Measurements from ENCODE around the gene FAM216B. TPM values are rescaled to one million over a fixed set of nuclear protein-coding genes. Genes with fewer than 3 reads are reported as not detected.

FAM216B gene
- total RNA-seq (not detected), polyA plus RNA-seq (not detected)

DNA sequence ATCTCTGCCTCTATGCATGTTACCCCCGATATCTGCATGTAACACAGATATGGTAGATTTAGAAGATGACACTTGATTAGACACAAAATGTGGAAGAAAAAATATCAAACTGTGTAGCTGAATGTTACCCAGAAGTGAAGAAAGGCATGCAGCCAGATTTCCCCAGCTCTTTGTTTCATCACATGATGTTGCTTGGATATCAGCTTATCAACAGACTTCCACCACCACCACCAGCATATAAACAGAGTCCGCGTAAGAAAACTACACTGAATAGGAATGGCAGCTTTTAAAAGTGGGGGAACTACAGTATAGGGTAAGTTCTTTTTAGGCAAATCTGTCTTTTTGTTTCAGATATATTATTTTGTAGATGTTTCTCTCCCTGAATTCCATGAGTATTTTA lies at the start of gene FAM216B:
FAM216B (plus strand) TSS at position 233 of the 400 bp plus-strand sequence. CDS start 2,484 bp downstream, outside the sequence.
- H3K27me3 Mint-ChIP-seq = peaks cover 3 to 25% of the 10 kb centered on the region in 2 donors
- H3K4me1 Mint-ChIP-seq = no peaks in the 10 kb centered on the region

DNA sequence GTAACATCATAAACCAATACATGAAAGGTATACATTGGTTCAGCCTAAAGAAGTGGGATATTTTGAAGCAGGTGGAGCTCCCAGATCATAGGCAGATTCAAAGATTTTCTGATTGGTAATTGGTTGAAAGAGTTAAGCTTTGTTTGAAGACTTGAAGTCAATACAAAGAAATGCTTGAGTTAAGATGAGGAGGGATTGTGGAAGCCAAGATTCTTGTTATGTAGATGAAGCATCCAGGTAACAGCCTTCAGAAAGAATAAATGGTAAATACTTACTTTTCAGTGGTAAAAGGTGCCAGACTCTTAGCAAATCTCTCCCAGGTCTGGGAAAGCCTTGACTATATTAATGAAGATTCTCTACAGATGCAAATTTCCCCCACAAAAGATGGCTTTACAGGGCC lies 49.3 kb upstream of the FAM216B start:
- no peak overlapping the region for H3K27ac Mint-ChIP-seq
- H3K27me3 ChIP-seq (ENCODE audit: insufficient read depth, low read length, poor library complexity, severe bottlenecking) = no peaks in the 10 kb centered on the region
- DNase-seq = no peak
- H3K4me3 ChIP-seq (ENCODE audit: low read length) = no peak overlapping the region
- POLR2A ChIA-PET = no interaction called here
- H3K4me3 Mint-ChIP-seq = no peak overlapping the region
- H3K4me1 ChIP-seq (ENCODE audit: insufficient read depth, low read length) = no peaks in the 10 kb centered on the region
- H3K9me3 Mint-ChIP-seq = no peaks in the 10 kb centered on the region
- no peaks in the 10 kb centered on the region for H3K36me3 Mint-ChIP-seq
- CTCF ChIA-PET = no interaction called here
- no peaks in the 10 kb centered on the region for H3K9me3 ChIP-seq (ENCODE audit: low read length)
- no peaks in the 10 kb centered on the region for H3K4me1 Mint-ChIP-seq
- H3K36me3 ChIP-seq (ENCODE audit: insufficient read depth, low read length) = no peaks in the 10 kb centered on the region
- H3K27ac ChIP-seq (ENCODE audit: low read depth, low read length) = no peak overlapping the region
- peaks cover 6% of the 10 kb centered on the region in 2 donors for H3K27me3 Mint-ChIP-seq

More for the DNA sequence above, at the start of gene FAM216B:
- ChIA-PET POLR2A (no interaction called here), CTCF (no interaction called here)
- Histone ChIP-seq H3K27me3 (ENCODE audit: insufficient read depth, low read length, poor library complexity, severe bottlenecking) (no peaks in the 10 kb centered on the region), H3K4me1 (ENCODE audit: insufficient read depth, low read length) (no peaks in the 10 kb centered on the region), H3K27ac (ENCODE audit: low read depth, low read length) (no peak within 1 kb of the TSS), H3K4me3 (ENCODE audit: low read length) (no peak within 1 kb of the TSS), H3K9me3 (ENCODE audit: low read length) (no peaks in the 10 kb centered on the region), H3K36me3 (ENCODE audit: insufficient read depth, low read length) (no peaks in the 10 kb centered on the region)
- H3K36me3 Mint-ChIP-seq = no peaks in the 10 kb centered on the region
- peaks cover 0 to 5% (median 0%) of the 10 kb centered on the region in 5 donors for H3K9me3 Mint-ChIP-seq
- H3K27ac Mint-ChIP-seq = no peak within 1 kb of the TSS
- no peak for DNase-seq
- no peak within 1 kb of the TSS for H3K4me3 Mint-ChIP-seq

DNA sequence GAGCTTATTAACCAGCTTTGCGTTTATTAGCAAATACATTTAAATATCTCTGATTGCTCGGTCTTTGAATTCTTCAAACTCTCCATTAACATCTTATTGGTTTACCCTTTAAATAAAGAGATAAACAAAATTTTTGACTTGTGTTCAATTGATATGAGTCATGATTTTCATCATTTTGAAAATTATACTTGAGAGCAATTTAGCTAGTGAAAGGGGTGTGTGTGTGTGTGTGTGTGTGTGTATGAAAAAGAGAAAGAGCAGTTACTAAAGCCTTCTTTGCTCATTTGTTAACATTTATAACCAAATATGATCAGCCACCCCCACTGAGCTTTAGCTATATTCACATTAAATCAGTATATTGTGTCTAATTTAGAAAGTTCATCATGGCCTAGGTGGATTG lies 48.3 kb upstream of the FAM216B start:
- H3K27me3 Mint-ChIP-seq = peaks cover 6 to 9% of the 10 kb centered on the region in 2 donors
- Histone ChIP-seq H3K4me3 (ENCODE audit: low read length) (no peak overlapping the region), H3K36me3 (ENCODE audit: insufficient read depth, low read length) (no peaks in the 10 kb centered on the region), H3K4me1 (ENCODE audit: insufficient read depth, low read length) (no peaks in the 10 kb centered on the region), H3K27ac (ENCODE audit: low read depth, low read length) (no peak overlapping the region), H3K27me3 (ENCODE audit: insufficient read depth, low read length, poor library complexity, severe bottlenecking) (no peaks in the 10 kb centered on the region), H3K9me3 (ENCODE audit: low read length) (no peaks in the 10 kb centered on the region)
- POLR2A ChIA-PET = no interaction called here
- H3K9me3 Mint-ChIP-seq = no peaks in the 10 kb centered on the region
- H3K36me3 Mint-ChIP-seq = no peaks in the 10 kb centered on the region
- no peak overlapping the region for H3K27ac Mint-ChIP-seq
- no peak for DNase-seq
- H3K4me1 Mint-ChIP-seq = no peaks in the 10 kb centered on the region
- CTCF ChIA-PET = no interaction called here
- no peak overlapping the region for H3K4me3 Mint-ChIP-seq

DNA sequence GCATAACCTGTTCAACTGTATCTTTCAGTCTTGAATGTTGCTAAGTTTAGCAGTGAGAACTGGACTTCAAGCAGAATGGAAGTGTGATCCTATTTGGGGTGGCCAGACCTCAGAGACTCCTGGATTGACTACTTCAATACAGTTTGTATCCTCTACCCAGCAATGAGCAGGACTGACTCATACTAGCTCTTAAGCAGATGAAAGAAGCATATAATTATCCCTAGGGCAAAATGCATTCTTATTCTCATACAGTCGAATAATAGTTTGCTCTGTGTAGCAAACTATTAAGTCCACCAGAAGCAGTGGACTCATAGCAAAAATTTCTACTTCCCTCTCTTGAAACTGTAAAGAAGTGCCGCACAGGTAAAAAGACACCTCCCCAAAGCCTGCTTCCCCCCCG lies 46.4 kb upstream of the FAM216B start:
- no peak overlapping the region for H3K27ac ChIP-seq (ENCODE audit: low read depth, low read length)
- DNase-seq = no peak
- Mint-ChIP-seq H3K27ac (no peak overlapping the region), H3K9me3 (peaks cover 0 to 5% (median 0%) of the 10 kb centered on the region in 5 donors), H3K36me3 (no peaks in the 10 kb centered on the region), H3K4me1 (no peaks in the 10 kb centered on the region), H3K27me3 (peaks cover 5 to 11% of the 10 kb centered on the region in 2 donors), H3K4me3 (no peak overlapping the region)
- CTCF ChIA-PET = no interaction called here
- no peaks in the 10 kb centered on the region for H3K27me3 ChIP-seq (ENCODE audit: insufficient read depth, low read length, poor library complexity, severe bottlenecking)
- no peak overlapping the region for H3K4me3 ChIP-seq (ENCODE audit: low read length)
- no peaks in the 10 kb centered on the region for H3K36me3 ChIP-seq (ENCODE audit: insufficient read depth, low read length)
- no peaks in the 10 kb centered on the region for H3K9me3 ChIP-seq (ENCODE audit: low read length)
- POLR2A ChIA-PET = no interaction called here
- no peaks in the 10 kb centered on the region for H3K4me1 ChIP-seq (ENCODE audit: insufficient read depth, low read length)

DNA sequence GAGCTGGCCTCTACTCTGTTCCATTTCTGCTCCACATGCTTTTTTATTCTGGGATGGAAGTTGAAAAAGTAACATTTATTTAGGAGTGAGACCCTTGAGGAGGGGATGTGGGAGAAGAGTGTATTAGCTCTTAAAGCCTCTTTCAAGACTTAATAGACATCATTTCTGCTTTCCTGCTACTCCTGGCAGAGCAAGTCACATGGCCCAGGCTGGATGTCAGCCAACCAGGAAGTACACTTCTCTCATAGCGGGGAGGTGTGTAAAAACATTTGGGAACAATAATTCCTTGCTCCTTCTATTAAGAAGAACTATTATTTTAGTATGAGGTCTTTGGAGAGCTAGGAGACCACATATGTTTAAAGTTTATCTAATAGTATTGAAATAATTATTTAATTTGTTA lies 40.6 kb upstream of the FAM216B start:
- no peaks in the 10 kb centered on the region for H3K4me1 Mint-ChIP-seq
- H3K4me3 ChIP-seq (ENCODE audit: low read length) = no peak overlapping the region
- no peaks in the 10 kb centered on the region for H3K36me3 Mint-ChIP-seq
- ChIA-PET CTCF (no interaction called here), POLR2A (no interaction called here)
- H3K27me3 ChIP-seq (ENCODE audit: insufficient read depth, low read length, poor library complexity, severe bottlenecking) = no peaks in the 10 kb centered on the region
- peaks cover 0 to 5% (median 0%) of the 10 kb centered on the region in 5 donors for H3K9me3 Mint-ChIP-seq
- peaks cover 16 to 30% of the 10 kb centered on the region in 2 donors for H3K27me3 Mint-ChIP-seq
- no peak overlapping the region for H3K27ac ChIP-seq (ENCODE audit: low read depth, low read length)
- no peaks in the 10 kb centered on the region for H3K36me3 ChIP-seq (ENCODE audit: insufficient read depth, low read length)
- no peak overlapping the region for H3K4me3 Mint-ChIP-seq
- H3K9me3 ChIP-seq (ENCODE audit: low read length) = no peaks in the 10 kb centered on the region
- no peak for DNase-seq
- H3K4me1 ChIP-seq (ENCODE audit: insufficient read depth, low read length) = no peaks in the 10 kb centered on the region
- H3K27ac Mint-ChIP-seq = no peak overlapping the region

DNA sequence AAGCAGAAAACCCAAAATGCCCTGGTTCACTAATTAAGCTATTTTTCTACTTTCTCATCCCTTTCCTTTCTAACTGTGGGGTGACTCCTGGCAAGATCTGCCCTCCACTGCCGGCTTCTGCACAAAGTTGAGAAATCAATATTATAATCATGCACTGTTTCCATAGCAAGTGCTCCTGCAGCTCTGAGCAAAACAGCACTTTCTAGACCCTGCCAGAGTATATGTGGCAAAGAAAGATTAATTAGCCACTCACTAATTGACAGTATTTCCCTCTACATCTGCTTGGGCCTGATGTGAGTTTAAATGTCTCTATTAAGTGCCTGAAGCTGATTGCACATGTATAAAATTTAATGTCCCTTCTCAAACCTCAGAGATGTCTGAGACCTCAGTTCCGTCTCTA lies 39.5 kb upstream of the FAM216B start:
- POLR2A ChIA-PET = no interaction called here
- H3K4me1 Mint-ChIP-seq = no peaks in the 10 kb centered on the region
- CTCF ChIA-PET = no interaction called here

DNA sequence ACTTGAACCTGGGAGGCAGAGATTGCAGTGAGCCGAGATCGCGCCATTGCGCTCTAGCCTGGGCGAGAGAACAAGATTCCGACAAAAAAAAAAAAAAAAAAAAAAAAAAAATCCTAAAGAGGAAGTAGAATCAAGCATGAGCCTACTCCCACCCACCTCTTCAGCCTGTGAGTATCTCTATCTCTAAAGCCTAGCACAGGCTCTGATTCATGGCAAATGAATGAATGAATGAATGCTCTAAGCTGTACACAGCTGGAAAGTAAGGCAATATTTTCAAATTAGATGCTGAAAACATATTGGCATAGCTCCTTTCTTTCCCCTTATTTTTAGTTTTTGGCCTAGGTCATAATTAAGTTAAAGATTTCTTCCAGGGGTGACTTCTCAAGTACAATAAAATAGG lies 35.7 kb upstream of the FAM216B start:
- no peaks in the 10 kb centered on the region for H3K9me3 Mint-ChIP-seq
- no peak for DNase-seq
- ChIA-PET CTCF (interaction anchor here (0.7 kb wide), 1 partner anchor 474 kb away, joined by 3 read pairs; no protein-coding TSS in a partner anchor), POLR2A (no interaction called here)
- H3K4me1 Mint-ChIP-seq = no peaks in the 10 kb centered on the region
- peaks cover 13 to 26% of the 10 kb centered on the region in 2 donors for H3K27me3 Mint-ChIP-seq
- H3K4me3 Mint-ChIP-seq = no peak overlapping the region
- Histone ChIP-seq H3K27ac (ENCODE audit: low read depth, low read length) (no peak overlapping the region), H3K4me3 (ENCODE audit: low read length) (no peak overlapping the region), H3K36me3 (ENCODE audit: insufficient read depth, low read length) (no peaks in the 10 kb centered on the region), H3K4me1 (ENCODE audit: insufficient read depth, low read length) (no peaks in the 10 kb centered on the region), H3K27me3 (ENCODE audit: insufficient read depth, low read length, poor library complexity, severe bottlenecking) (no peaks in the 10 kb centered on the region), H3K9me3 (ENCODE audit: low read length) (no peaks in the 10 kb centered on the region)
- H3K36me3 Mint-ChIP-seq = no peaks in the 10 kb centered on the region
- H3K27ac Mint-ChIP-seq = no peak overlapping the region

More for the DNA sequence above, 39.5 kb upstream of the FAM216B start:
- H3K4me3 ChIP-seq (ENCODE audit: low read length) = no peak overlapping the region
- H3K4me1 ChIP-seq (ENCODE audit: insufficient read depth, low read length) = no peaks in the 10 kb centered on the region
- no peak overlapping the region for H3K27ac Mint-ChIP-seq
- H3K9me3 ChIP-seq (ENCODE audit: low read length) = no peaks in the 10 kb centered on the region
- no peak overlapping the region for H3K4me3 Mint-ChIP-seq
- no peaks in the 10 kb centered on the region for H3K36me3 Mint-ChIP-seq
- H3K36me3 ChIP-seq (ENCODE audit: insufficient read depth, low read length) = no peaks in the 10 kb centered on the region
- peaks cover 13 to 38% of the 10 kb centered on the region in 2 donors for H3K27me3 Mint-ChIP-seq
- H3K9me3 Mint-ChIP-seq = peaks cover 0 to 5% (median 0%) of the 10 kb centered on the region in 5 donors
- no peak for DNase-seq
- no peaks in the 10 kb centered on the region for H3K27me3 ChIP-seq (ENCODE audit: insufficient read depth, low read length, poor library complexity, severe bottlenecking)
- no peak overlapping the region for H3K27ac ChIP-seq (ENCODE audit: low read depth, low read length)

DNA sequence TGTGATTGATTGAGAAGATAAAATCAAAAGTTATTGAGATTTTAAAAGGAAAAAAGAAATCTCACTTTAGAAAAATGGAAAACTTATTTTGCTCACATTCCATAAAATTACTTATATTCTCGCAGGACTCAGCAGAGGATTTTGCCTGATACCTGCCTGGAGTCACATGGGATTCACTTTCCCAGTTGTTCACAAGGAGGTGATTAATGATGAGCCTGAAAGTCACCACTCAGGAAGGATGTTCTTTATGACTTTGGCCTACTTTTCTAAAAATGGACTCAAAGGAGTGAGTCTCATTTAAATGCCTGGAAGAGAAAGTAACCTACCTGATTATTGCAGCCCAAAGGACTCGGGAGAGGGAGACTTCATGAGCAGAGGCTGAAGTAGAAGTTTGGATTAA lies 34.5 kb upstream of the FAM216B start:
- no peaks in the 10 kb centered on the region for H3K9me3 ChIP-seq (ENCODE audit: low read length)
- no peak for DNase-seq
- H3K4me1 Mint-ChIP-seq = no peaks in the 10 kb centered on the region
- H3K9me3 Mint-ChIP-seq = no peaks in the 10 kb centered on the region
- no peak overlapping the region for H3K4me3 Mint-ChIP-seq
- no peak overlapping the region for H3K4me3 ChIP-seq (ENCODE audit: low read length)
- ChIA-PET POLR2A (no interaction called here), CTCF (no interaction called here)
- H3K4me1 ChIP-seq (ENCODE audit: insufficient read depth, low read length) = no peaks in the 10 kb centered on the region
- no peak overlapping the region for H3K27ac Mint-ChIP-seq
- no peaks in the 10 kb centered on the region for H3K36me3 ChIP-seq (ENCODE audit: insufficient read depth, low read length)
- H3K27me3 ChIP-seq (ENCODE audit: insufficient read depth, low read length, poor library complexity, severe bottlenecking) = no peaks in the 10 kb centered on the region
- H3K27me3 Mint-ChIP-seq = peaks cover 10 to 20% of the 10 kb centered on the region in 2 donors
- H3K36me3 Mint-ChIP-seq = no peaks in the 10 kb centered on the region
- no peak overlapping the region for H3K27ac ChIP-seq (ENCODE audit: low read depth, low read length)

DNA sequence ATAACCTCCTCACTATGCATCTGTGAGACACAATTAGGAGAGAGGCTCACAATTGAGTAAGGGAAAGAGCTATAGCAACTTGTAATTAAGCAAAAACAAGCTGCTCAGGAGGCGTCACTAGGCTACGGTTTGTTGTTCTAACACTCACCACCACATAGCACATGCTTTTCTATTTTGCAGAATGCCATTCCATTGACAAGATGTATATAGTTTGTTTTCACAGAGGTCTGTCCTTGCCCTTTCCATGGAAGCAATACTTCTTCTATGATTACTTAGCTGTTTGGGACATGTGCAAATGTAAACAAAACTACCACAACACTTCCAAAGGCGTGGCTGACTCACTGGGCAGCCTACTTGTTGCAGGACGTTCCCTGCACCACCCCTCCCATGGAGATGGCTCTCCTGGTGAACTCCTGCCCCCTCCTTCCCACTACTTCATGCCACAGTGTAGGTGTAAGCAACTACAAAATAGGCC lies 33.9 kb upstream of the FAM216B start:
- H3K4me3 Mint-ChIP-seq = no peak overlapping the region
- no peak for DNase-seq
- ChIA-PET CTCF (no interaction called here), POLR2A (no interaction called here)
- H3K4me1 ChIP-seq (ENCODE audit: insufficient read depth, low read length) = no peaks in the 10 kb centered on the region
- no peak overlapping the region for H3K27ac ChIP-seq (ENCODE audit: low read depth, low read length)
- H3K36me3 Mint-ChIP-seq = no peaks in the 10 kb centered on the region
- no peaks in the 10 kb centered on the region for H3K4me1 Mint-ChIP-seq
- H3K9me3 ChIP-seq (ENCODE audit: low read length) = no peaks in the 10 kb centered on the region
- no peaks in the 10 kb centered on the region for H3K36me3 ChIP-seq (ENCODE audit: insufficient read depth, low read length)
- no peaks in the 10 kb centered on the region for H3K27me3 ChIP-seq (ENCODE audit: insufficient read depth, low read length, poor library complexity, severe bottlenecking)
- no peak overlapping the region for H3K4me3 ChIP-seq (ENCODE audit: low read length)
- no peak overlapping the region for H3K27ac Mint-ChIP-seq
- H3K27me3 Mint-ChIP-seq = peaks cover 7 to 18% of the 10 kb centered on the region in 2 donors
- H3K9me3 Mint-ChIP-seq = no peaks in the 10 kb centered on the region
